ENCODE measurements around the gene SH3BP5.
A peak's percentile ranks its signal among the peaks of the same experiment; 100 is the strongest.

SH3BP5 gene

DNA sequence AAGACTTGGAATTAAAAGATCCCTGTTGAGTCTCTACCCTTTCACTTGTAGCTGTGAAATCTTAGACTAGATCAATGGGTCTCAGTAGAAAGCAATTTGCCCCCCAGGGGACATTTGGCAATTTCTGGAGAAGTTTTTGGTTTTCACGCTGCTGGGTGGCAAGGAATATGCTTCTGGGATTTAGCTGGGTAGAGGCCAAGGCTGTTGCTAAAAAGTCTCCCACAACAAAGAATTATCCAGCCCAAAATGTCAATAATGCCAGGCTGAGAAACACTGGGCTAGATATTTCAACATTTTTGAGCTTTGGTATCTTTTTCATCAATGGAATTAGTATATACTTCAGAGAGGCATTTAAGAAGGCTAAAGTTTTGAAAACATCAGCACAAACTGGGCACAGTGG lies 117.6 kb downstream of the SH3BP5 start:
- TF ChIP-seq, protein P1, sequence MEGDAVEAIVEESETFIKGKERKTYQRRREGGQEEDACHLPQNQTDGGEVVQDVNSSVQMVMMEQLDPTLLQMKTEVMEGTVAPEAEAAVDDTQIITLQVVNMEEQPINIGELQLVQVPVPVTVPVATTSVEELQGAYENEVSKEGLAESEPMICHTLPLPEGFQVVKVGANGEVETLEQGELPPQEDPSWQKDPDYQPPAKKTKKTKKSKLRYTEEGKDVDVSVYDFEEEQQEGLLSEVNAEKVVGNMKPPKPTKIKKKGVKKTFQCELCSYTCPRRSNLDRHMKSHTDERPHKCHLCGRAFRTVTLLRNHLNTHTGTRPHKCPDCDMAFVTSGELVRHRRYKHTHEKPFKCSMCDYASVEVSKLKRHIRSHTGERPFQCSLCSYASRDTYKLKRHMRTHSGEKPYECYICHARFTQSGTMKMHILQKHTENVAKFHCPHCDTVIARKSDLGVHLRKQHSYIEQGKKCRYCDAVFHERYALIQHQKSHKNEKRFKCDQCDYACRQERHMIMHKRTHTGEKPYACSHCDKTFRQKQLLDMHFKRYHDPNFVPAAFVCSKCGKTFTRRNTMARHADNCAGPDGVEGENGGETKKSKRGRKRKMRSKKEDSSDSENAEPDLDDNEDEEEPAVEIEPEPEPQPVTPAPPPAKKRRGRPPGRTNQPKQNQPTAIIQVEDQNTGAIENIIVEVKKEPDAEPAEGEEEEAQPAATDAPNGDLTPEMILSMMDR (IDR thresholded peaks at IDR 0.05; ENCODE audit: borderline replicate concordance, control extremely low read depth, extremely low read depth, insufficient read depth, missing control alignments) = no peak
- in situ Hi-C loops (cut with MboI; ENCODE audit: low sequenced_read_pairs, unreplicated experiment) = no loop called here

DNA sequence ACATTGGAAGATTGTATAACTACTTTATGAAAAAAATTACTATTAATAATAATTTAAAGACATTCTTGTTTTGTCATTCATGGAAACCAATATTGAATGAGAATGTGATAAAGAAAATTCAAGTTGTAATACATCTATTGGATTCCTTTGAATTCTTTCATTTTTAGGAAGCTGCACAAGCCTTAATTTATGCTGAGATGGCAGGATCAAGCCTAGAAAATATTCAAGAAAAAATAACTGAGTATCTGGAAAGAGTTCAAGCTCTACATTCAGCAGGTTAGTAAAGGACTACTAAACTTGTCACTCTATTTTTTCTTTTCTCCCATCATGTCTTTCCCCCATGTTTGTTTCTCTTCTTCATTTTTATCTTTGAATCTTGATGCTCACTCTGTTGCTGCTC lies 120.4 kb downstream of the SH3BP5 start:
- DNase-seq (ENCODE audit: low spot score) = no peak
- in situ Hi-C loops (cut with MboI; ENCODE audit: low sequenced_read_pairs, unreplicated experiment) = no loop called here
- TF ChIP-seq, protein P1 (IDR thresholded peaks at IDR 0.05; ENCODE audit: borderline replicate concordance, control extremely low read depth, extremely low read depth, insufficient read depth, missing control alignments) = no peak

More for the DNA sequence above, 117.6 kb downstream of the SH3BP5 start:
- DNase-seq (ENCODE audit: low spot score) = no peak

GRCh38 chr3:15207836-15208504 lies 124.4 kb downstream of the SH3BP5 start:
- in situ Hi-C loops (cut with MboI; ENCODE audit: low sequenced_read_pairs, unreplicated experiment) = loop anchor here (10.0 kb wide), 1 partner anchor 197 kb away; no protein-coding TSS in a partner anchor
- TF ChIP-seq, protein P1 (IDR thresholded peaks at IDR 0.05; ENCODE audit: borderline replicate concordance, control extremely low read depth, extremely low read depth, insufficient read depth, missing control alignments) = no peak
- DNase-seq (ENCODE audit: low spot score) = no peak

- peak; percentile 30 for DNase-seq (ENCODE audit: low spot score)
- in situ Hi-C loops (cut with MboI; ENCODE audit: low sequenced_read_pairs, unreplicated experiment) = loop anchor here (10.0 kb wide), 1 partner anchor 198 kb away; no protein-coding TSS in a partner anchor
- TF ChIP-seq, protein P1 (IDR thresholded peaks at IDR 0.05; ENCODE audit: borderline replicate concordance, control extremely low read depth, extremely low read depth, insufficient read depth, missing control alignments) = no peak
Observed at GRCh38 chr3:15206662-15207576, 125.5 kb downstream of the SH3BP5 start.

GRCh38 chr3:15205934-15206661 lies 126.3 kb downstream of the SH3BP5 start, which contains the start of gene CAPN7:
Gene CAPN7, plus strand, starts transcription at chr3:15206246. Its CDS starts 250 bp downstream, at chr3:15206496.
- peak; percentile 97 for DNase-seq (ENCODE audit: low spot score)
- TF ChIP-seq, protein P1 (IDR thresholded peaks at IDR 0.05; ENCODE audit: borderline replicate concordance, control extremely low read depth, extremely low read depth, insufficient read depth, missing control alignments) = peak; percentile 24
- in situ Hi-C loops (cut with MboI; ENCODE audit: low sequenced_read_pairs, unreplicated experiment) = loop anchor here (10.0 kb wide), 1 partner anchor 199 kb away; no protein-coding TSS in a partner anchor

- TF ChIP-seq, protein P1 (IDR thresholded peaks at IDR 0.05; ENCODE audit: borderline replicate concordance, control extremely low read depth, extremely low read depth, insufficient read depth, missing control alignments) = no peak
- in situ Hi-C loops (cut with MboI; ENCODE audit: low sequenced_read_pairs, unreplicated experiment) = loop anchor here (10.0 kb wide), 1 partner anchor 199 kb away; no protein-coding TSS in a partner anchor
- no peak for DNase-seq (ENCODE audit: low spot score)
Observed at GRCh38 chr3:15205482-15205933, 126.9 kb downstream of the SH3BP5 start.
